ENCODE measurements around the gene ASIC3.
A peak's percentile ranks its signal among the peaks of the same experiment; 100 is the strongest.

Gene ASIC3

DNA sequence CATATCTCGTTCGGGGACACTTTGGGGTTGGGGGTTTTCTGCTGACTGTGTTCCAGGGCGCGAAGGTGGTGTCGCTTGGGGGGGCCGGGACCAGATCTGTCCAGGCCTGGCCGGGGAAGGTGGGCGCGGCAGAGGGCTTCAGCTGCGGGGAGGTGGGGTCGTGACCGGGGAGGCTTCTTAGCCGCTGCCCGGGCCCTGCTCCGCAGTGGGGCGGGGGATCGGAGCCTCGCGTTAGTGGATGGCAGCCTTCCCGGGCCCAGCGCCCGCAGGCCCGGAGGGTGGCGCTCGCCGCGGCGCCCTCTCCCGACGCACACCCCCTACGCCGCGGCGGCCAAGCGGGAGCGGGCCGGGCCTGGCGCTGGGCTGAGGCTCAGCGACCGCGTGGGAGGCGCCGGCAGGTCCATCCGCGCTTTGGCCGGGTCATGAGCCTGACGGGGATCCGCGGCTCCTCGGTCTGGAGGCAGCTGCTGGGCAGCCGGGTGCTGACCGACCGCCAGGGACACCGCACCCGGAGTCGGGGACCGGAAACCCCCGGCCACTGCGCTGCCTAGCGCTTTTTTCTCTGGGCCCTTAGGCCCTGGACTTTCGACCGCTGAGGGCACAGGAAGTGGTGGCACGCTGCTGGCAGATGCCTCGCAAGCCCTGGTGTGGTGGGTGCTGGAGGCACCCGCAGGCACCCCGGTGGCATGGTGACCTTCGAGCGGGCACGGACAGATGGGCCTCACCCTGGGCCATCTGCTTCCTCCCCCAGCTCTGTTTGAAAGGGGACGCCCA lies 39.1 kb downstream of the ASIC3 start:
- Histone ChIP-seq H3K9ac (ENCODE audit: low read length) (peak overlapping the region; percentile 73), H3K27ac (ENCODE audit: low read length) (no peak overlapping the region), H3K36me3 (ENCODE audit: control insufficient read depth, low read depth, low read length) (no peaks in the 10 kb centered on the region), H3K4me3 (ENCODE audit: low read length) (peak overlapping the region; percentile 82), H3K27me3 (ENCODE audit: control insufficient read depth, insufficient read depth, low read length) (peaks cover 47% of the 10 kb centered on the region), H3K9me3 (ENCODE audit: control insufficient read depth, low read depth, low read length) (no peaks in the 10 kb centered on the region), H3K4me1 (ENCODE audit: control insufficient read depth, low read depth, low read length) (peaks cover 31% of the 10 kb centered on the region)

DNA sequence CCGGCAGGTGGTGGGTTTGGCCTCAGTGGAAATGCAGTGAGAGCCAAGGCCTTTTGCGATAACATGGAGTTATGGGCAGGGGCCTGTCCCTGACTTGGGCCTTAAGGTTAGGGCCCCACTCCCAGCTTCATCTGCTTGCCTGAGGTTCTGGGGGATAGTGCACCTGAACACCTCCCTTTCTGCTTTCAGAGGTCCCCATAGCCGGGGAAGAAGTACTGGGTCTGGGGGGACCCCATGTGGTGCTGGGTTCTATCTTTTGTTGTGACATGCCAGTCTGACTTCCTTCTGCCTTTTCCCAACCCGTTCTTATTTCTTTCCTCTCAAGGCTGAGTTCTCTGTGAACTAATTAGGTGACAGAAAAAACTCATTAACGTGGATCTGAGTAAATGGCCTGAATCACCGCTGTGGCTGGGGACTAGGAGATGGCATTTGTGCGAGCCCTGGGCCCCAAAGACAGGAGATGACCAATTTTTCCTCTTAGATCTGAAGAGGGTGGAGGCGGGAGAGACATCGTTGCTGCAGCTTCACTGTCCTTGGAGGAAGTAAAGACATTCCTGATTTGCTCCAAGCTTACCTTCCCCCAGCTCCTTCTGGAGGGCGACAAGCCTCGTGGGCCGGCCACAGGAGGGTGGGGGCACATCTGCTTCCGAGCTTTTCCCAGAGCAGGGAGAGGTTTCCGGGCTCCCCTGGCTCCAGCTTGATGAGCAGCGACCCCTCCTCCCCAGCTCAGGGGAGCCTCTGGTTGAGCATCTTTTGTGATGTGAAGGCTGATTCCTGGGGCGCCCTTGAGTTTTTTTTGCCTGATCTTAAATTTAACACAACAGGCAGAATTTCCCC lies 39.9 kb downstream of the ASIC3 start:
- Histone ChIP-seq H3K9ac (ENCODE audit: low read length) (peak overlapping the region; percentile 73), H3K4me3 (ENCODE audit: low read length) (peak overlapping the region; percentile 82), H3K9me3 (ENCODE audit: control insufficient read depth, low read depth, low read length) (no peaks in the 10 kb centered on the region), H3K36me3 (ENCODE audit: control insufficient read depth, low read depth, low read length) (no peaks in the 10 kb centered on the region), H3K27me3 (ENCODE audit: control insufficient read depth, insufficient read depth, low read length) (peaks cover 47% of the 10 kb centered on the region), H3K27ac (ENCODE audit: low read length) (no peak overlapping the region), H3K4me1 (ENCODE audit: control insufficient read depth, low read depth, low read length) (peaks cover 31% of the 10 kb centered on the region)

DNA sequence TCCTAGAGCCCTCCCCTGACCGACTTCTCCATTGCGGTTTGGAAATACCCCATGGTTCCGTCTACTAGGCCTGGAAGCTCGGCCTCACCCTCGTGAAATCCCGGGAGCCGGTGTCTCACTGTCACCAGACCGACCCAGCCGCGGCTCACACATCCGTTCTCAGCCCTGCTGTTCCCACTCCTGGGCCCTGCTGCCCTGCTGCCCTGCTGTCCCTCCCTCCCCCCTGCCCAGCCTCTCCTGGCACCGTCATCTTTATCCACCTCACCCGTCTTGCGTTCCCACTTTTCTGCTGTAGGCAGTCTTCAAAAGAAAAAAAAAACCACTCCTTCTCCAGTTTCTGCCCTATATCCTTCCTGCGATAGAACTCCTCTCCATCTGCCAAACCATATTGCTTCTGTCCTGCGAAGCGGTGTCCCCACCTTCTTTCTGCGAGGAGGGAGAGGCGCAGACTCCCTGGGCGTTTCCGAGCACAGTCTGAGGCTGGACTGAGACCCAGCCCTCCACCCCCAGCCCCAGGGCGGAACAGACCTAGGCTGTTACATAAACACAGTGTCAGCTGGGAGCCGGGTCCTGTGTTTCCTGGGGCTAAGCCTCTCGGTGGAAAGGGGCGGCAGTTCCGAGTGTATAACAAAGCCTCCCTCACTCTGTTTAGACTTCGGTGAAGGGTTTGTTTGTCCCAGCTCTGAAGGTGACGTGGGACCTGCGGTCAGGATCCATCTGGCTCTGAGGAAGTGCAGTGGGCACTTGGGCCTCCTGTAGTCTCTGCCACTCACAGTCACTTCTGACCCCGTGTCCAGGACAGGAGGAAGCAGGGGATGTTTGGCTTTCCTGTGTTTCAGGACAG lies 40.7 kb downstream of the ASIC3 start:
- Histone ChIP-seq H3K4me3 (ENCODE audit: low read length) (peak overlapping the region; percentile 82), H3K27me3 (ENCODE audit: control insufficient read depth, insufficient read depth, low read length) (peaks cover 43% of the 10 kb centered on the region), H3K36me3 (ENCODE audit: control insufficient read depth, low read depth, low read length) (no peaks in the 10 kb centered on the region), H3K9me3 (ENCODE audit: control insufficient read depth, low read depth, low read length) (no peaks in the 10 kb centered on the region), H3K27ac (ENCODE audit: low read length) (no peak overlapping the region), H3K4me1 (ENCODE audit: control insufficient read depth, low read depth, low read length) (peaks cover 31% of the 10 kb centered on the region), H3K9ac (ENCODE audit: low read length) (peak overlapping the region; percentile 73)

DNA sequence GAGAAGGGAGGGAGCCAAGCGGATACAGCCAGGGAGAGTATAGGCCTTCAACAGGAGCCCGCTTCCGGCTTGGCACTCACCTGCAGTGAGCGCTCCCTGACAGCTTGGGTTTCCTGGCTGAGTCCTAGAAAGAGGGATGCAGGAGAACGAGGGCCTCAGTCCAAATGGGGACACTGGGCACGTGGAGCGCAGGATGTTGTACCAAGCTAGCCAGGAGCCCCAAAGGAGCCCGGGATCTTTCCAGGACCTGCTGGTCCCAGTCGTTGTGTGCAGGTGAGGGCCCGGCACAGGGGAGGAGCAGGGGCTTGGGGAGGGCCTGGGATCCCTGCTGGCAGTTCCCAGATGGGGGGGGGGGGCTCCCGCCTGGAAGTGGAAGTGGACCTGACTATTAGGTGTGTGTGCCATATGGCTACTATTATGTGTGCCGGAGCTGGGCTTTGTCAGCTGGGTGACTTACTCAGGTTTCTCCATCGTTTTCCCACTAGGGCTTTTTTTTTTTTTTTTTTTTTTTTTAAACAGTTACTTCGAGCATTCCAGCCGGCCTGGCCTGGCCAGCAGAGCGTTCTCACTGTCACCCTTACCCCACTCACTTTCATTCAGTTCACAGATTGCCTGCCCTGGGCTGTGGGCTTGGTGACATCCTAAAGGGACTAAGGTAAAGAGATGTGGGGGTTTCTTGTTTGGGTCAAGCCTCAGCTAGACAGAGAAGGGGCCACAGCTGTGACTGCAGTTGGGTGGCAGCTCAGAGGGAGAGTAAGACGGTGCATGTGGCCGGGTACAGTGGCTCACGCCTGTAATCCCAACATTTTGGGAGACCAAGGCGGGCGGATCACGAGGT lies 41.8 kb downstream of the ASIC3 start:
- H3K9me3 ChIP-seq (ENCODE audit: control insufficient read depth, low read depth, low read length), result no peaks in the 10 kb centered on the region
- H3K9ac ChIP-seq (ENCODE audit: low read length), result no peak overlapping the region

DNA sequence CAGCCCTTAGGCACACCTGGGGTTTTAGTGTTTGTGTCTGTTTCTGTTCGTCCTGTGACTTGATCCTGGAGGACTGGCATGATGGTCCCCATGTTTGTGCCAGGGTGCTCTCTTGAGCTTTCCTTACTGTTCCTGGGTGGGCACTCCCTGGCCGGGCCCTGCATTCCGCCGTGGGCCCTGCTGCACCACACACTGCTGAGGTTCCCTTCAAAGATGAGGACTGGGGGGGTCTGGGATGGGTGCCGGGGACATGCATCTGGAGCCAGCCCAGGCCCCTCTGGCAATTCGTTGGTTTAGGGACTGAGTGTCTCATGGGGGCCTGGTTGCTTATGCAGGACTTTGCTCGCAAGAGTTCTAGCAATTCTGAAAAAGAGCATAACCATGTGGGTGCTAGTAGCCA lies 42.7 kb downstream of the ASIC3 start:
- Histone ChIP-seq H3K27ac (ENCODE audit: low read length) (no peak overlapping the region), H3K4me1 (ENCODE audit: control insufficient read depth, low read depth, low read length) (peaks cover 24% of the 10 kb centered on the region), H3K36me3 (ENCODE audit: control insufficient read depth, low read depth, low read length) (no peaks in the 10 kb centered on the region), H3K27me3 (ENCODE audit: control insufficient read depth, insufficient read depth, low read length) (peaks cover 31% of the 10 kb centered on the region), H3K9me3 (ENCODE audit: control insufficient read depth, low read depth, low read length) (no peaks in the 10 kb centered on the region), H3K4me3 (ENCODE audit: low read length) (no peak overlapping the region), H3K9ac (ENCODE audit: low read length) (no peak overlapping the region)

More for the DNA sequence above, 41.8 kb downstream of the ASIC3 start:
- peak overlapping the region; percentile 82 for H3K4me3 ChIP-seq (ENCODE audit: low read length)
- H3K27ac ChIP-seq (ENCODE audit: low read length), result no peak overlapping the region
- H3K36me3 ChIP-seq (ENCODE audit: control insufficient read depth, low read depth, low read length), result no peaks in the 10 kb centered on the region
- H3K27me3 ChIP-seq (ENCODE audit: control insufficient read depth, insufficient read depth, low read length), result peaks cover 32% of the 10 kb centered on the region
- H3K4me1 ChIP-seq (ENCODE audit: control insufficient read depth, low read depth, low read length), result peaks cover 29% of the 10 kb centered on the region

DNA sequence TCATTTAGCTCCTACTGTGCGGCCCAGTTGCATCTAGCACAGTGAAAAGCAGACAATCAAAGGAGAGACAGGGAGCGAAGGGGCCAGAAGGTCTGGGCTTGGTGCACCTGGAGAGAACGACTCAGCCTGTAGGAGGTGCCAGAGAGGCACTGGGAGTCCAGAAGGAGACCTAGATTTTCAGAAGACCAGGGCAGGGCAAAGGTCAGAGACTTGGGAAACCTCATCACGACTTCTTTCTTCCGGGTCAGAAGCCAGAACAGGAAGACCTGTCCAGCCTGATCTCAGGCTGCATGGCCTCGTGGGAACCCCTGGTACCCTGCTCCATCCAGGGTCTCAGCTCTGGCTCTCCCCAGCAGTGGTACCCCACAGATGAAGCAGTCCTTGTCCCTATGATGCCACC lies 43.1 kb downstream of the ASIC3 start:
- Histone ChIP-seq H3K27me3 (ENCODE audit: control insufficient read depth, insufficient read depth, low read length) (peaks cover 31% of the 10 kb centered on the region), H3K9ac (ENCODE audit: low read length) (no peak overlapping the region), H3K4me3 (ENCODE audit: low read length) (no peak overlapping the region), H3K27ac (ENCODE audit: low read length) (no peak overlapping the region), H3K4me1 (ENCODE audit: control insufficient read depth, low read depth, low read length) (peaks cover 24% of the 10 kb centered on the region), H3K36me3 (ENCODE audit: control insufficient read depth, low read depth, low read length) (no peaks in the 10 kb centered on the region), H3K9me3 (ENCODE audit: control insufficient read depth, low read depth, low read length) (no peaks in the 10 kb centered on the region)

DNA sequence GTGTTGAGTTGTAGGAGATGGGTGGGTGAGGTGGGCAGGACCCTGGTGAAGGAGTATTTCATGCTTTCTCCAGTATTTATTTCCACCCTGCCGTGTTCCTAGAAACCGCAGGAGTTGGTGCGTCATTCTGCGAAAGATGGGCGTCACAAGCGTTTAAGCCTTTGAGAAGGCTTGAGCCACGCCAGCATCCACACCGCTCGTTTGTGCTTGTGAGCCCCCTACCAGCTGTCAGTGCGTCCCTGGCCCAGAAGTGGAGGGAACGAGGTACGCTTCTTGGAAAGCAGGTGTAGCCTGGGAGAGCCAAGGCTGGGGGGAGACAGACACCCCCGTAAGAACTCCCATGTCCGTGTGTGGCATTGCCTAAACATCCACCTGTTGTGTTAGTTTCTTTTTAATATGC lies 43.7 kb downstream of the ASIC3 start:
- peaks cover 24% of the 10 kb centered on the region for H3K4me1 ChIP-seq (ENCODE audit: control insufficient read depth, low read depth, low read length)
- H3K9me3 ChIP-seq (ENCODE audit: control insufficient read depth, low read depth, low read length), result no peaks in the 10 kb centered on the region
- H3K36me3 ChIP-seq (ENCODE audit: control insufficient read depth, low read depth, low read length), result no peaks in the 10 kb centered on the region
- peaks cover 29% of the 10 kb centered on the region for H3K27me3 ChIP-seq (ENCODE audit: control insufficient read depth, insufficient read depth, low read length)
- H3K9ac ChIP-seq (ENCODE audit: low read length), result no peak overlapping the region
- no peak overlapping the region for H3K4me3 ChIP-seq (ENCODE audit: low read length)
- no peak overlapping the region for H3K27ac ChIP-seq (ENCODE audit: low read length)

DNA sequence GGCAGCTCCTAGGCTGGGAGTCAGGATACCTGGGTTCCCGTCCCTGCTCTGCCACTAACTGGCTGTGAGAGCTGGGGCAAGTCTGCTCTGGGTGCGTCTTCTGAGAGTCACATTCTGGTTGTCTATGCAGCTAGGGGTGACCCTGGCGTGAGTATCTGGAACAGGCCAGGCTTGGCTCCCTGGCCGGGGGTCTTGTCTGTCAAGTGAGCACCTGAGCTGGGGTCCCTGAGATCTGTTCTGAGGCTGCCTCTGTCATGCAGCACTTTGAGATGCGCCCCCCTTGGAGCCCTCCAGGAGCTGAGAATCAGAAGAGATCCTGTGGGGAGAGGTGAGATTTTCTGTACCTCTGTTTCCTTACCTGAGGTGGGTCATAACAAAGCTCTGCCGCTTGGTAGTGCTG lies 45.4 kb downstream of the ASIC3 start:
- H3K36me3 ChIP-seq (ENCODE audit: control insufficient read depth, low read depth, low read length), result no peaks in the 10 kb centered on the region
- no peak overlapping the region for H3K9ac ChIP-seq (ENCODE audit: low read length)
- no peak overlapping the region for H3K4me3 ChIP-seq (ENCODE audit: low read length)
- no peak overlapping the region for H3K27ac ChIP-seq (ENCODE audit: low read length)
- H3K27me3 ChIP-seq (ENCODE audit: control insufficient read depth, insufficient read depth, low read length), result peaks cover 12% of the 10 kb centered on the region
- no peaks in the 10 kb centered on the region for H3K9me3 ChIP-seq (ENCODE audit: control insufficient read depth, low read depth, low read length)
- peaks cover 13% of the 10 kb centered on the region for H3K4me1 ChIP-seq (ENCODE audit: control insufficient read depth, low read depth, low read length)

DNA sequence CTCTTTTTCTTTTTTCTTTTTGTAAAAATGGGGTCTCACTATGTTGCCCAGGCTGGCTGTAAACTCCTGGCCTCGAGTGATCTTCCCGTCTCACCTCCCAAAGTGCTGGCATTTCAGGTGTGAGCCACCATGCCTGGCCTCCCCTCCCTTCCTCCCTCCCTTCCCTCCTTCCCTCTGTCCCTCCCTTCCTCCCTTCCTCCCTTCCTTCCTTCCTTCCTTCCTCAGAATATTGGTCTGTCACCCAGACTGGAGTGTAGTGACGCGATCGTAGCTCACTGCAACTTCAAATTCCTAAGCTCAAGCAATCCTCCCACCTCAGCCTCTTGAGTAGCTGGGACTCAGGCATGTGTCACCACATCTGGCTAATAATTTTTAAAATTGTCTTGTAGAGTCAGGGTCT lies 46.3 kb downstream of the ASIC3 start:
- Histone ChIP-seq H3K27me3 (ENCODE audit: control insufficient read depth, insufficient read depth, low read length) (peaks cover 3% of the 10 kb centered on the region), H3K9me3 (ENCODE audit: control insufficient read depth, low read depth, low read length) (no peaks in the 10 kb centered on the region), H3K27ac (ENCODE audit: low read length) (no peak overlapping the region), H3K36me3 (ENCODE audit: control insufficient read depth, low read depth, low read length) (no peaks in the 10 kb centered on the region), H3K4me3 (ENCODE audit: low read length) (no peak overlapping the region), H3K4me1 (ENCODE audit: control insufficient read depth, low read depth, low read length) (peaks cover 3% of the 10 kb centered on the region), H3K9ac (ENCODE audit: low read length) (no peak overlapping the region)

DNA sequence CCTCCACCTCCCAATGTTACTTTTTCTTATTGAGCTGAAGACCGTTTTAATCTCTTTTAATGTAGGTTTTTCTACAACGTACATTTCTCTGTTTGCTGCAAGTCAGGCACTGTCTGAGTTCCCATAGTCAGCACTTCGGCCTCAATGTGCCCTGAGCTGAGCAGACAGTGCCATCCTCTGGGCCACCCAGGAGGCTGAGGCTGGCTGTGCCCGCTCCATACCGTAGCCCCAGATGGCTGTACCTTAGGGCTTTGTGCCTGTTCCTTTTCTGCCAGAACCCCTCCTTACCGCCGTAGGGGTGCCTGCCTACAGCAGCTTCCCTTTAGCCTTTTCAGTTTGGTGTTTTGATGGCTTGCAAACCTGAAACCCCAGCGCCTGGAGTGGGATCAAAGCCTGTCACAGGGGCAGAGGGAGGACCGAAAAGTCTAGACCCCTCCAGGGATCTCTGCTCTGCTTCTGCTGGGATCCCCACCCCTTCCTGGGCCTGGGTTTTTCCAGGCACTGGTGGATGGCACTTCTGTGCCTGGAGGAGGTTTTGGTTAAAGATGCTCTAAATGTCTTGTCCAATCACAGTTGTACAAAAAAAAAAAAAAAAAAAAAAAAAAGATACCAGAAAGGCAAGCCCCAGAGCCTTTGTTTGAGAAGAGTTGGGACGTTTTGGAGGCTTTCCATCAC lies 46.9 kb downstream of the ASIC3 start:
- no peaks in the 10 kb centered on the region for H3K4me1 ChIP-seq (ENCODE audit: control insufficient read depth, low read depth, low read length)
- no peak overlapping the region for H3K27ac ChIP-seq (ENCODE audit: low read length)
- H3K9me3 ChIP-seq (ENCODE audit: control insufficient read depth, low read depth, low read length), result no peaks in the 10 kb centered on the region
- H3K27me3 ChIP-seq (ENCODE audit: control insufficient read depth, insufficient read depth, low read length), result no peaks in the 10 kb centered on the region
- no peaks in the 10 kb centered on the region for H3K36me3 ChIP-seq (ENCODE audit: control insufficient read depth, low read depth, low read length)
- H3K9ac ChIP-seq (ENCODE audit: low read length), result no peak overlapping the region
- no peak overlapping the region for H3K4me3 ChIP-seq (ENCODE audit: low read length)
